ENCODE results near the gene HACL1. TPM values are rescaled to one million over a fixed set of nuclear protein-coding genes. Genes with fewer than 3 reads are reported as not detected.

Gene HACL1
- total and polyA plus RNA-seq, 10 of the 15 experiments (the other 5 are each of a cell fraction or from before 2014, with no cell fraction given) = 19.4 to 48.7 (median 30.1) TPM

DNA sequence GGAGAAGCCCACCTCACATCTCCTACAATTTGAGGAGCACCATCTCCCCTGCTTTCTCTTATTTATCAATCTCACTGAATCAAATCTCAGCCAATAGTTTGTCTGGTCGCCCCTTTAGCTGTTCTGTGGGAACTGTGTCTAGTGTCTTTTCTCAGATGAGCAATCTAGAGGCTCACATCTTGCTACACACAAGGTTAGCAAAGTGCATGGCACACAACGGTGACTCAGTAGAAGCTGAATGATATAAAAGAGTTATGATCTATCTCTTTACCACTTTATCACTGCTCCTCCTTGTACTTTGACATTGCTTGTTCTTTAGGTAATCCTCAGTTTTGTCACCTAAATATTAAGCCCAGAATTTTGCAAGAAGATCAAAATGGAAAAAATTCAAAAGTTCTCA lies 63.0 kb downstream of the HACL1 start (continued):
- TF ChIP-seq, protein P1, sequence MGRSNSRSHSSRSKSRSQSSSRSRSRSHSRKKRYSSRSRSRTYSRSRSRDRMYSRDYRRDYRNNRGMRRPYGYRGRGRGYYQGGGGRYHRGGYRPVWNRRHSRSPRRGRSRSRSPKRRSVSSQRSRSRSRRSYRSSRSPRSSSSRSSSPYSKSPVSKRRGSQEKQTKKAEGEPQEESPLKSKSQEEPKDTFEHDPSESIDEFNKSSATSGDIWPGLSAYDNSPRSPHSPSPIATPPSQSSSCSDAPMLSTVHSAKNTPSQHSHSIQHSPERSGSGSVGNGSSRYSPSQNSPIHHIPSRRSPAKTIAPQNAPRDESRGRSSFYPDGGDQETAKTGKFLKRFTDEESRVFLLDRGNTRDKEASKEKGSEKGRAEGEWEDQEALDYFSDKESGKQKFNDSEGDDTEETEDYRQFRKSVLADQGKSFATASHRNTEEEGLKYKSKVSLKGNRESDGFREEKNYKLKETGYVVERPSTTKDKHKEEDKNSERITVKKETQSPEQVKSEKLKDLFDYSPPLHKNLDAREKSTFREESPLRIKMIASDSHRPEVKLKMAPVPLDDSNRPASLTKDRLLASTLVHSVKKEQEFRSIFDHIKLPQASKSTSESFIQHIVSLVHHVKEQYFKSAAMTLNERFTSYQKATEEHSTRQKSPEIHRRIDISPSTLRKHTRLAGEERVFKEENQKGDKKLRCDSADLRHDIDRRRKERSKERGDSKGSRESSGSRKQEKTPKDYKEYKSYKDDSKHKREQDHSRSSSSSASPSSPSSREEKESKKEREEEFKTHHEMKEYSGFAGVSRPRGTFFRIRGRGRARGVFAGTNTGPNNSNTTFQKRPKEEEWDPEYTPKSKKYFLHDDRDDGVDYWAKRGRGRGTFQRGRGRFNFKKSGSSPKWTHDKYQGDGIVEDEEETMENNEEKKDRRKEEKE (IDR thresholded peaks at IDR 0.05) = no peak
- TF ChIP-seq SMARCA5 (IDR thresholded peaks at IDR 0.05) (no peak), PML (IDR thresholded peaks at IDR 0.05; ENCODE audit: low read length) (no peak), POLR2AphosphoS2 (IDR thresholded peaks at IDR 0.05; ENCODE audit: low read depth, low read length) (no peak), KAT2A (conservative IDR thresholded peaks at IDR 0.05; ENCODE audit: control insufficient read depth, low read depth, low read length) (no peak), ZNF384 (IDR thresholded peaks at IDR 0.05; ENCODE audit: borderline replicate concordance, low read depth, low read length) (no peak), MEF2B (IDR thresholded peaks at IDR 0.05; ENCODE audit: partially characterized antibody, poor library complexity, severe bottlenecking) (no peak), SREBF1 (IDR thresholded peaks at IDR 0.05; ENCODE audit: low read length) (no peak), CHD2 (IDR thresholded peaks at IDR 0.05; ENCODE audit: borderline replicate concordance, low read depth, low read length) (no peak), ATF7 (IDR thresholded peaks at IDR 0.05; ENCODE audit: low read depth) (no peak), IRF3 (IDR thresholded peaks at IDR 0.05) (no peak), RAD51 (IDR thresholded peaks at IDR 0.05) (no peak), HDAC2 (IDR thresholded peaks at IDR 0.05) (no peak)

All from GM12878 (cell line).